ENCODE data around the gene ITSN1. TPM values are rescaled to one million over a fixed set of nuclear protein-coding genes. Genes with fewer than 3 reads are reported as not detected.

Gene ITSN1
- total and polyA plus RNA-seq, 4 donors: 11.2 to 46.0 (median 19.8) TPM

- 89 to 94% methylated on average over 2 of the region's 2 CpGs for WGBS, 2 donors
- H3K9ac ChIP-seq (ENCODE audit: insufficient read depth in 1 of 2, low read length in 2 of 2): no peak overlapping the region
- no peak for ATAC-seq (ENCODE audit: insufficient read depth, low FRiP score)
Measured at GRCh38 chr21:33734818-33735217, 92.5 kb downstream of the ITSN1 start.

GRCh38 chr21:33736569-33736968 is 94.3 kb downstream of the ITSN1 start:
- TF ChIP-seq CTCF (IDR thresholded peaks at IDR 0.05; ENCODE audit: control extremely low read depth, extremely low read depth): no peak
- WGBS, 2 donors: 86 to 94% methylated on average over 3 of the region's 3 CpGs

More at GRCh38 chr21:33734818-33735217, 92.5 kb downstream of the ITSN1 start:
- Histone ChIP-seq H3K4me1 (ENCODE audit: control insufficient read depth in 5 of 5, insufficient read depth in 5 of 5, low read length in 5 of 5) (peaks cover 0 to 11% (median 2%) of the 10 kb centered on the region in 5 donors), H3K27me3 (ENCODE audit: control insufficient read depth in 3 of 3, insufficient read depth in 3 of 3, low read length in 2 of 3) (no peaks in the 10 kb centered on the region), H3K9me3 (ENCODE audit: control insufficient read depth in 4 of 4, insufficient read depth in 3 of 4, low read length in 3 of 4) (no peaks in the 10 kb centered on the region), H3K4me3 (no peak overlapping the region), H3K36me3 (ENCODE audit: control insufficient read depth in 4 of 4, insufficient read depth in 4 of 4, low read length in 4 of 4) (peaks cover 0 to 7% (median 2%) of the 10 kb centered on the region in 4 donors), H3K27ac (ENCODE audit: low read depth in 1 of 2, low read length in 1 of 2) (no peak overlapping the region)
- TF ChIP-seq CTCF (IDR thresholded peaks at IDR 0.05; ENCODE audit: control extremely low read depth, extremely low read depth): no peak
- no peak for DNase-seq

GRCh38 chr21:33739701-33740100 is 97.4 kb downstream of the ITSN1 start:
- Histone ChIP-seq H3K9ac (ENCODE audit: insufficient read depth in 1 of 2, low read length in 2 of 2) (no peak overlapping the region), H3K36me3 (ENCODE audit: control insufficient read depth in 4 of 4, insufficient read depth in 4 of 4, low read length in 4 of 4) (peaks cover 0 to 7% (median 2%) of the 10 kb centered on the region in 4 donors), H3K9me3 (ENCODE audit: control insufficient read depth in 4 of 4, insufficient read depth in 3 of 4, low read length in 3 of 4) (no peaks in the 10 kb centered on the region), H3K4me1 (ENCODE audit: control insufficient read depth in 5 of 5, insufficient read depth in 5 of 5, low read length in 5 of 5) (peaks cover 0 to 2% (median 0%) of the 10 kb centered on the region in 5 donors), H3K4me3 (no peak overlapping the region), H3K27ac (ENCODE audit: low read depth in 1 of 2, low read length in 1 of 2) (no peak overlapping the region), H3K27me3 (ENCODE audit: control insufficient read depth in 3 of 3, insufficient read depth in 3 of 3, low read length in 2 of 3) (no peaks in the 10 kb centered on the region)
- no peak for ATAC-seq (ENCODE audit: insufficient read depth, low FRiP score)
- no peak for TF ChIP-seq CTCF (IDR thresholded peaks at IDR 0.05; ENCODE audit: control extremely low read depth, extremely low read depth)
- no peak for DNase-seq
- WGBS, 2 donors: 86 to 93% methylated on average over 5 of the region's 5 CpGs

More at GRCh38 chr21:33736569-33736968, 94.3 kb downstream of the ITSN1 start:
- Histone ChIP-seq H3K9ac (ENCODE audit: insufficient read depth in 1 of 2, low read length in 2 of 2) (no peak overlapping the region), H3K4me1 (ENCODE audit: control insufficient read depth in 5 of 5, insufficient read depth in 5 of 5, low read length in 5 of 5) (peaks cover 0 to 11% (median 2%) of the 10 kb centered on the region in 5 donors), H3K27ac (ENCODE audit: low read depth in 1 of 2, low read length in 1 of 2) (no peak overlapping the region), H3K9me3 (ENCODE audit: control insufficient read depth in 4 of 4, insufficient read depth in 3 of 4, low read length in 3 of 4) (no peaks in the 10 kb centered on the region), H3K4me3 (no peak overlapping the region), H3K27me3 (ENCODE audit: control insufficient read depth in 3 of 3, insufficient read depth in 3 of 3, low read length in 2 of 3) (no peaks in the 10 kb centered on the region), H3K36me3 (ENCODE audit: control insufficient read depth in 4 of 4, insufficient read depth in 4 of 4, low read length in 4 of 4) (peaks cover 0 to 7% (median 2%) of the 10 kb centered on the region in 4 donors)
- no peak for DNase-seq
- no peak for ATAC-seq (ENCODE audit: insufficient read depth, low FRiP score)

- Histone ChIP-seq H3K9me3 (ENCODE audit: control insufficient read depth in 4 of 4, insufficient read depth in 3 of 4, low read length in 3 of 4) (peaks cover 0 to 4% (median 0%) of the 10 kb centered on the region in 4 donors), H3K27ac (ENCODE audit: low read depth in 1 of 2, low read length in 1 of 2) (no peak overlapping the region), H3K27me3 (ENCODE audit: control insufficient read depth in 3 of 3, insufficient read depth in 3 of 3, low read length in 2 of 3) (no peaks in the 10 kb centered on the region), H3K4me1 (ENCODE audit: control insufficient read depth in 5 of 5, insufficient read depth in 5 of 5, low read length in 5 of 5) (no peaks in the 10 kb centered on the region), H3K9ac (ENCODE audit: insufficient read depth in 1 of 2, low read length in 2 of 2) (no peak overlapping the region), H3K4me3 (no peak overlapping the region), H3K36me3 (ENCODE audit: control insufficient read depth in 4 of 4, insufficient read depth in 4 of 4, low read length in 4 of 4) (peaks cover 0 to 8% (median 2%) of the 10 kb centered on the region in 4 donors)
- no peak for TF ChIP-seq CTCF (IDR thresholded peaks at IDR 0.05; ENCODE audit: control extremely low read depth, extremely low read depth)
- DNase-seq: no peak
- WGBS, 2 donors: 99 to 100% methylated on average over 2 of the region's 2 CpGs
- ATAC-seq (ENCODE audit: insufficient read depth, low FRiP score): no peak
Measured at GRCh38 chr21:33747420-33747819, 105.1 kb downstream of the ITSN1 start.

All from lung (tissue), 12 donors.